ENCODE measurements around the gene ZNF175. TPM values are rescaled to one million over a fixed set of nuclear protein-coding genes. Genes with fewer than 3 reads are reported as not detected.

ZNF175 gene
- total RNA-seq, 2 experiments from 2014 or later = 8.4 to 9.7 TPM

DNA sequence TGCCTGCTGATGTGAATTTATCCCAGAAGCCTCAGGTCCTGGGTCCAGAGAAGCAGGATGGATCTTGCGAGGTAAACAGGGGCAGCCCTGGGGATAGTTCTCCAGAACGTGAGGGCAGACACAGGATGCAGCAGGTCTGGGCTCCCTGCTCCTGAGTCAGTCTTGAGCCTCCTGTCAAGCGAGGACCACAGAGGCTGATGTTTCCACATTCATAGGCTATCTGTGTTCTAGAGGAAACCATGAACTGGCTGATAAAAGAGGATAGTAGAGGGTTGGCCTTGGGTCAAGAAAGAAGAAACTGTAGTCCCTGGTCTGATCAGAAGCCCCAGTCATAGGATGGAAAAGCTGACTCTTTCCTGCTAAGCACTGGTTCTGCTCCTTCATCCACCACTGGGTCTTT lies 2.2 kb downstream of the ZNF175 start:
- Mint-ChIP-seq H3K9me3 (ENCODE audit: insufficient read depth) (no peaks in the 10 kb centered on the region), H3K4me1 (ENCODE audit: low read depth) (peaks cover 25% of the 10 kb centered on the region), H3K4me3 (no peak overlapping the region), H3K36me3 (ENCODE audit: low read depth) (peaks cover 32% of the 10 kb centered on the region), H3K27ac (no peak overlapping the region), H3K27me3 (ENCODE audit: low read depth) (peaks cover 2% of the 10 kb centered on the region)
- ATAC-seq = no peak
- POLR2A ChIA-PET = no interaction called here
- no peak for DNase-seq
- CTCF ChIA-PET = interaction anchor here (1.2 kb wide), 1 partner anchor 58 kb away, joined by 3 read pairs; no protein-coding TSS in a partner anchor

DNA sequence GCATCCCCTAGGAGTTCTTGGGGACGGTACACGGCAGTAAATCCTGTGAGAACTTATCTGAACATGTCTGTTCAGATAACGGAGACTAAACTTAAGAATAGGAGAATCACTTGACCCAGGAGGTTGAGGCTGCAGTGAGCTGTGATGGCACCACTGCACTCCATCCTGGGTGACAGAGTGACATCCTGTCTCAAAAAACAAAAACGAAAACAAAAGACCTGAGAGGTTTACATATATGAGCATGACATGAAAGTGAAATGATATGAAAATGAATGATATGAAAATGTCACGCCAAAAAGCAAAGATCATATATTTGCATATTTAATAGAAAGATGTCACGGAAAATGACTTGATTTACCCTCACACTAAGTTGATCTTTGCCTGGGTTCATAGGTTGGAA lies 5.8 kb downstream of the ZNF175 start:
- no peak for ATAC-seq
- POLR2A ChIA-PET = no interaction called here
- DNase-seq = no peak
- peaks cover 48% of the 10 kb centered on the region for H3K36me3 Mint-ChIP-seq (ENCODE audit: low read depth)
- no peaks in the 10 kb centered on the region for H3K9me3 Mint-ChIP-seq (ENCODE audit: insufficient read depth)
- H3K4me1 Mint-ChIP-seq (ENCODE audit: low read depth) = peaks cover 9% of the 10 kb centered on the region
- no peaks in the 10 kb centered on the region for H3K27me3 Mint-ChIP-seq (ENCODE audit: low read depth)
- no peak overlapping the region for H3K4me3 Mint-ChIP-seq
- H3K27ac Mint-ChIP-seq = no peak overlapping the region
- CTCF ChIA-PET = interaction anchor here (0.7 kb wide), 1 partner anchor 10 kb away, joined by 3 read pairs; no protein-coding TSS in a partner anchor

DNA sequence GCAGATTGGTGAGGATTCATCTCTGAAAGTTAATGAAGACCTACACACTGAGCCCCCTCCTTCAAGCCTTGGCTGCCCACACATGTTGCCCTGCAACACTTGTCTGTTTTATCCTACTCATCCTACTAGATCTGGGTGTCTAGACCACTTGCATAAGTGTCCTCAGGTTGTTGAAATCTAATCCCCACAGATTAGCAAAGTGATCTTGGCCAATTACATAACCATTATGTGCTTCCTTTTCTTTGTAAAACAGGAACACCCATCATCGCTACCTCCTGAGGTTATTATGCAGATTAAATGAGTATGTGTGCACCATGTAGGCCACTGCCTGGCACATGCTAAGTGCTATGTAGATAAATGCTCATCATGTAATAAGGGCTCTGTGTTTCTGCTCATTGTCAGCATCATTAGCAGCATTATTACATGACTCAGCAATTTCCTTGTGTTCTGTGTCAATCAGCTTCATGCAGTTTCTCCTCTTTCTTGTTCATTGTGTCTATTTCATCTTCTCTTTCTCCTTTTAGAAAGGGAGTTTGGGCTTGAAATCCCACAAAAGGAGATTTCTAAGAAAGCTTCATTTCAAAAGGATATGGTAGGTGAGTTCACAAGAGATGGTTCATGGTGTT lies 15.1 kb downstream of the ZNF175 start:
- no peak overlapping the region for H3K27ac Mint-ChIP-seq
- H3K36me3 Mint-ChIP-seq (ENCODE audit: low read depth) = peaks cover 71% of the 10 kb centered on the region
- ChIA-PET POLR2A (no interaction called here), CTCF (interaction anchor here (0.6 kb wide), 1 partner anchor 9 kb away, joined by 3 read pairs; no protein-coding TSS in a partner anchor)
- no peaks in the 10 kb centered on the region for H3K27me3 Mint-ChIP-seq (ENCODE audit: low read depth)
- H3K9me3 Mint-ChIP-seq (ENCODE audit: insufficient read depth) = peaks cover 53% of the 10 kb centered on the region
- DNase-seq (no peak), ATAC-seq (no peak)
- no peak overlapping the region for H3K4me3 Mint-ChIP-seq
- H3K4me1 Mint-ChIP-seq (ENCODE audit: low read depth) = no peaks in the 10 kb centered on the region

DNA sequence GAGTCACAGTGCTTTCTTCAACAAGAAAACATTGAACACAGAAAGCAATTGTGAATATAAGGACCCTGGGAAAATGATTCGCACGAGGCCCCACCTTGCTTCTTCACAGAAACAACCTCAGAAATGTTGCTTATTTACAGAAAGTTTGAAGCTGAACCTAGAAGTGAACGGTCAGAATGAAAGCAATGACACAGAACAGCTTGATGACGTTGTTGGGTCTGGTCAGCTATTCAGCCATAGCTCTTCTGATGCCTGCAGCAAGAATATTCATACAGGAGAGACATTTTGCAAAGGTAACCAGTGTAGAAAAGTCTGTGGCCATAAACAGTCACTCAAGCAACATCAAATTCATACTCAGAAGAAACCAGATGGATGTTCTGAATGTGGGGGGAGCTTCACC lies 15.7 kb downstream of the ZNF175 start:
- no peaks in the 10 kb centered on the region for H3K27me3 Mint-ChIP-seq (ENCODE audit: low read depth)
- POLR2A ChIA-PET = no interaction called here
- ATAC-seq = no peak
- CTCF ChIA-PET = interaction anchor here (0.6 kb wide), 1 partner anchor 9 kb away, joined by 3 read pairs; no protein-coding TSS in a partner anchor
- H3K27ac Mint-ChIP-seq = no peak overlapping the region
- H3K4me1 Mint-ChIP-seq (ENCODE audit: low read depth) = no peaks in the 10 kb centered on the region
- H3K36me3 Mint-ChIP-seq (ENCODE audit: low read depth) = peaks cover 65% of the 10 kb centered on the region
- DNase-seq = no peak
- peaks cover 53% of the 10 kb centered on the region for H3K9me3 Mint-ChIP-seq (ENCODE audit: insufficient read depth)
- no peak overlapping the region for H3K4me3 Mint-ChIP-seq

DNA sequence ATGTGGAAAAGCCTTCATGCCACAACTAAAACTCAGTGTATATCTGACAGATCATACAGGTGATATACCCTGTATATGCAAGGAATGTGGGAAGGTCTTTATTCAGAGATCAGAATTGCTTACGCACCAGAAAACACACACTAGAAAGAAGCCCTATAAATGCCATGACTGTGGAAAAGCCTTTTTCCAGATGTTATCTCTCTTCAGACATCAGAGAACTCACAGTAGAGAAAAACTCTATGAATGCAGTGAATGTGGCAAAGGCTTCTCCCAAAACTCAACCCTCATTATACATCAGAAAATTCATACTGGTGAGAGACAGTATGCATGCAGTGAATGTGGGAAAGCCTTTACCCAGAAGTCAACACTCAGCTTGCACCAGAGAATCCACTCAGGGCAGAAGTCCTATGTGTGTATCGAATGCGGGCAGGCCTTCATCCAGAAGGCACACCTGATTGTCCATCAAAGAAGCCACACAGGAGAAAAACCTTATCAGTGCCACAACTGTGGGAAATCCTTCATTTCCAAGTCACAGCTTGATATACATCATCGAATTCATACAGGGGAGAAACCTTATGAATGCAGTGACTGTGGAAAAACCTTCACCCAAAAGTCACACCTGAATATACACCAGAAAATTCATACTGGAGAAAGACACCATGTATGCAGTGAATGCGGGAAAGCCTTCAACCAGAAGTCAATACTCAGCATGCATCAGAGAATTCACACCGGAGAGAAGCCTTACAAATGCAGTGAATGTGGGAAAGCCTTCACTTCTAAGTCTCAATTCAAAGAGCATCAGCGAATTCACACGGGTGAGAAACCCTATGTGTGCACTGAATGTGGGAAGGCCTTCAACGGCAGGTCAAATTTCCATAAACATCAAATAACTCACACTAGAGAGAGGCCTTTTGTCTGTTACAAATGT lies 16.4 kb downstream of the ZNF175 start:
- Mint-ChIP-seq H3K36me3 (ENCODE audit: low read depth) (peaks cover 60% of the 10 kb centered on the region), H3K4me1 (ENCODE audit: low read depth) (no peaks in the 10 kb centered on the region), H3K27ac (no peak overlapping the region), H3K9me3 (ENCODE audit: insufficient read depth) (peaks cover 53% of the 10 kb centered on the region), H3K4me3 (no peak overlapping the region), H3K27me3 (ENCODE audit: low read depth) (no peaks in the 10 kb centered on the region)
- DNase-seq = no peak
- CTCF ChIA-PET = no interaction called here
- POLR2A ChIA-PET = no interaction called here
- no peak for ATAC-seq

DNA sequence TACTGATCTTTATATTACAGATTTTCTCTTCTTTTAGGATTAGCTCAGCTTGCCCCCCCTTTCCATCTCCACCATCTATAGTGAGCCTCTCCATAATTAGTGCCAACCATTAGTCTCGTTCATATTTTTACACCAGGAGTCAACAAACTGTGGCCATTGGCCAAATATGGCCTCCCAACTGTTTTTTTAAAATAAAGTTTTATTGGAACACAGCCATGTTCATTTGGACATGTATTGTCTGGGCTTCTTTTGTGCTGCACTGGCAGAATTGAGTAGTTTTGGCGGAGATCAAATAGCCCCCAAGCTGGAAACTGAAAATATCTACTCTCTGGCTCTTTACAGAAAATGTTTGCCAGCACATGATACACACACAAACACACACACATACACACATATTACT lies 18.4 kb downstream of the ZNF175 start:
- ChIA-PET CTCF (no interaction called here), POLR2A (no interaction called here)
- H3K27me3 Mint-ChIP-seq (ENCODE audit: low read depth) = no peaks in the 10 kb centered on the region
- no peak overlapping the region for H3K4me3 Mint-ChIP-seq
- peaks cover 14% of the 10 kb centered on the region for H3K4me1 Mint-ChIP-seq (ENCODE audit: low read depth)
- no peak overlapping the region for H3K27ac Mint-ChIP-seq
- ATAC-seq (no peak), DNase-seq (no peak)
- peaks cover 41% of the 10 kb centered on the region for H3K9me3 Mint-ChIP-seq (ENCODE audit: insufficient read depth)
- peaks cover 41% of the 10 kb centered on the region for H3K36me3 Mint-ChIP-seq (ENCODE audit: low read depth)

DNA sequence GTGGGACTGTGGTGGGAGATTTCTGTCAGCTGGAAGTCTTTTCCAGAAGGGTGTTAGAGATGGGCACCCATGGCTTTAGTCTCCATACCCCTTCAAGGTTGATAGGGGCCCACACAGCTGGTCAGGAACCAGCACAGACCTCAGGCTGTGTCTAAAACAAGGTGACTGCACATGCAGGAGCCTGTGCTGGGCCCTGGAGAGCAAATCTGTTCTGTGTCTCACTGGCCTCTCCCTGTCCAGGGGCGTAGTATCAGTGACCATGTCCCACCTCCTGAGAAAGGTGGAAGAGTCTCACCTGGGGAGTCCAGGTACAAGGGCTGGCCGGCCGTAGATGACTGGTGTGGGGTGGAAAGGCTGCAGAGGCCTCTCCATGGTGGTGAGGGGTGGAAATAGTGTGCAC lies 19.4 kb downstream of the ZNF175 start:
- H3K36me3 Mint-ChIP-seq (ENCODE audit: low read depth) = peaks cover 38% of the 10 kb centered on the region
- ChIA-PET POLR2A (no interaction called here), CTCF (no interaction called here)
- ATAC-seq (no peak), DNase-seq (no peak)
- no peaks in the 10 kb centered on the region for H3K27me3 Mint-ChIP-seq (ENCODE audit: low read depth)
- peaks cover 17% of the 10 kb centered on the region for H3K4me1 Mint-ChIP-seq (ENCODE audit: low read depth)
- H3K9me3 Mint-ChIP-seq (ENCODE audit: insufficient read depth) = peaks cover 33% of the 10 kb centered on the region
- no peak overlapping the region for H3K4me3 Mint-ChIP-seq
- H3K27ac Mint-ChIP-seq = no peak overlapping the region

DNA sequence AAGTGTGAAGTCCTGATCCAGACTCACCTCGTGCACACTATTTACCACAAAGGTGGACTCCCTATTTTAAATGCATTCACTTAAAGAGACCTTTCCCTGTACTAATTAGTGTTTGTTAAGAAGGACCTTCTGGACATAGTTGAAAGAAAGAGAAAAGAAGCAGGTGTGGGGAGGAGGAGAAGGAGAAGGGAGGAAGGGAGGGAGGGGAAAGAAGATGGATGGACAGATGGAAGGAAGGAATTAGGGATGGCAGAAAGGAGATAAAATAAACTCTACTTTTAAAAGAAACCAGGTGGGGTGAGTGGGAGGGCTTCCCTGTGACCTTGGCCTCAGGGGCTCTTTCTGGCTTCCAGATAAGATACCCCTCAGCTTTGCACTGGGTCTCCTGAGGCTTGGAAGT lies 21.4 kb downstream of the ZNF175 start:
- no peak for ATAC-seq
- ChIA-PET POLR2A (no interaction called here), CTCF (interaction anchor here (1.0 to 1.1 kb wide), 2 partner anchors 64 to 120 kb away, joined by 3 read pairs; no protein-coding TSS in a partner anchor)
- H3K36me3 Mint-ChIP-seq (ENCODE audit: low read depth) = peaks cover 17% of the 10 kb centered on the region
- no peak overlapping the region for H3K4me3 Mint-ChIP-seq
- H3K4me1 Mint-ChIP-seq (ENCODE audit: low read depth) = peaks cover 17% of the 10 kb centered on the region
- no peak overlapping the region for H3K27ac Mint-ChIP-seq
- DNase-seq = no peak
- peaks cover 18% of the 10 kb centered on the region for H3K9me3 Mint-ChIP-seq (ENCODE audit: insufficient read depth)
- H3K27me3 Mint-ChIP-seq (ENCODE audit: low read depth) = no peaks in the 10 kb centered on the region

DNA sequence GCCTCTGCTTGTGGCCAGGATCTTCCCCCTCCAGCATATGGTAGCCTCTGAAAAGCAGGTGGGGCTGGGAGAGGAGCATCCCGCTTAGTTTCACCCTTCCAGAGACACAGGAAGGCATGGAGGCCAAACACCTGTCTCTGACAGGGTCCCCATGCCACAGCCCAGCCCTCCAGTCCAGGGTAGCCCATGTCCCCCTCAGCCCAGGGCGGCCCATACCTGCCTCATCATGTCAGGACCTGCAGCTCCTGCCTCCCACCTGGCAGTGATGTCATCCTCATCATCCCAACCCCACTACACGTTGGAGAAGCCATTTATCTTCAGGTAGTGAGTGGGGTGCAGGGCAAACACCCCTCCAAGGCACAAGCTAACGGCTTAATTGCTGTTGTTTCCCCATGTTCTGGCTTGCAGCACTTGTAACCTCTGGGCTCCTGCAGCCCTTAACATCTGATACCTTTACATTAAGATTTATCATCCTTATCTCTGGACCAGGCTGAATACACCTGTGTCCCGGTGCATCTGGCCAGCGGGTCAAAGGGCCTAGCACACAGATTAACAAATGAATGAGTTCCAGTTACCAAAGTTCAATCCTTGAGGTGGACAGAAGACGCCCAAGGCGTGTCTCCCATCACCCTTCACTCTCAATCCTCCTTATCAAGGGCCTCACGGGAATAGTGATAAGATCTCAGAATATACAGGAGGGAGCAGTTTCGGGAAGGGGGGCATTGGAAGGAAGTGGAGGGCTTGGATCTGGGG lies 22.2 kb downstream of the ZNF175 start:
- no peaks in the 10 kb centered on the region for H3K27me3 Mint-ChIP-seq (ENCODE audit: low read depth)
- DNase-seq = no peak
- peaks cover 11% of the 10 kb centered on the region for H3K36me3 Mint-ChIP-seq (ENCODE audit: low read depth)
- peaks cover 17% of the 10 kb centered on the region for H3K4me1 Mint-ChIP-seq (ENCODE audit: low read depth)
- peak overlapping the region; percentile 51 for H3K27ac Mint-ChIP-seq
- H3K9me3 Mint-ChIP-seq (ENCODE audit: insufficient read depth) = peaks cover 10% of the 10 kb centered on the region
- CTCF ChIA-PET = interaction anchor here (1.0 to 1.1 kb wide), 2 partner anchors 64 to 121 kb away, joined by 3 read pairs; no protein-coding TSS in a partner anchor
- POLR2A ChIA-PET = no interaction called here
- peak overlapping the region; percentile 82 for H3K4me3 Mint-ChIP-seq
- ATAC-seq = no peak

DNA sequence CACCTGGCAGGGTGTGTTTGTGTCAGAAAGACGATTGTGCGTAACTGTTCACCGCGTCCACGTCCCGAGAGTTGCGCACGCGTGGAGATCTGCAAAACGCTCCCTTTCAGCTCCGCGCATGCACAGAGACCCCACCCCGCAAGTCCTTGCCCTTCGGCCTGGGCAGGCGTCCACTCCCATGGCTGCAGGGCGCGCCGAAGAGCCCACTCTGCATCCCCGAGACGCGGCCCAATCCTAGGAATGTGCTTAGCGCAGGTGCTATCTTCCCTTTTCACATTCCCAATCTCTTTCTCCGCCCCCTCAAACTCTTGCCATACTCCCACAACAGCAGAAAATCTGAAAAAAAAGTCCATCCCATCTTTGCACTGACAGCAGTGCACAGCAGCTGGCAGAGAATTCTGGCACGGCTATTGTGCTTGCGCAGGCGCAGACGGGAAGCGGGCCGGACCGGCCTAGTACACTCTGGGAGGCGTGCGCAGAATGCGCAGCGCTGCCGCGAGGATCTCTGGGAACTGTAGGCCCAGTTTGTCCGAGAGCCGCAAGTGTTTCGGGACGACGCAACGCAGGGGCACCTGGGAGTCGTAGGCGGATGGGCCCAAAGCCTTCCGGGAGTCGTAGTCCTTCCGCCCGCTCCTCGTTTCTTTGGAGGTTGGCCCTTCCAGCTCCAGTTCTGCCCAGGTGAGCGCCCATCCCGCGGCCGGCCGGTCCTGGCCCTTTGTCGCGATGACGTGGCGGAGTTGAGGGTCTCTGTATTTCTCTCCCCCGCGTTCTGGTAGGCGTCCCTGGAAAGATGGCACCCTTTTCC lies 23.1 kb downstream of the ZNF175 start:
- H3K27ac Mint-ChIP-seq = peak overlapping the region; percentile 51
- H3K4me3 Mint-ChIP-seq = peak overlapping the region; percentile 82
- POLR2A ChIA-PET = no interaction called here
- H3K9me3 Mint-ChIP-seq (ENCODE audit: insufficient read depth) = peaks cover 5% of the 10 kb centered on the region
- peak; percentile 100 for ATAC-seq
- DNase-seq = peak; percentile 98
- CTCF ChIA-PET = interaction anchor here (1.1 kb wide), 1 partner anchor 63 kb away, joined by 3 read pairs; no protein-coding TSS in a partner anchor
- peaks cover 11% of the 10 kb centered on the region for H3K36me3 Mint-ChIP-seq (ENCODE audit: low read depth)
- no peaks in the 10 kb centered on the region for H3K27me3 Mint-ChIP-seq (ENCODE audit: low read depth)
- H3K4me1 Mint-ChIP-seq (ENCODE audit: low read depth) = peaks cover 17% of the 10 kb centered on the region

DNA sequence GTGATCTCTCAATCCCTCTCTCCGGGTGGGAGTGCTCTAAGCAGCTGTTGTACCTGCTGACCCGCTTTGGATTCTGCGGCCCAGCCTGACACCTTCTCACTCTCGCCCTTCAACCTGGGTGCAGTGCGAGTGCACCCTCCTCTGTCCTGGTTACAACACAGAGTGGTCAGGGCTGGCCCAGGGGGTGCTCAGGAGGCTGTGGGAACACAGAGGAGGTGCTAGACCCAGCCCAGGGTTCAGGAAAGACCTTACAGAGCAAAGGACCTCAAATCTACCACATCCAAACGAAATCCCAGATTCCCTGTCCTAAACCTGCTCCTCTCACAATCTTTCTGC lies 23.7 kb downstream of the ZNF175 start:
- peaks cover under 1% of the 10 kb centered on the region for H3K9me3 Mint-ChIP-seq (ENCODE audit: insufficient read depth)
- H3K27ac Mint-ChIP-seq = peak overlapping the region; percentile 51
- ATAC-seq (peak; percentile 10), DNase-seq (no peak)
- peaks cover 17% of the 10 kb centered on the region for H3K4me1 Mint-ChIP-seq (ENCODE audit: low read depth)
- H3K4me3 Mint-ChIP-seq = peak overlapping the region; percentile 82
- peaks cover 6% of the 10 kb centered on the region for H3K36me3 Mint-ChIP-seq (ENCODE audit: low read depth)
- POLR2A ChIA-PET = no interaction called here
- CTCF ChIA-PET = no interaction called here
- H3K27me3 Mint-ChIP-seq (ENCODE audit: low read depth) = no peaks in the 10 kb centered on the region

Data from activated CD8-positive, alpha-beta T cell treated with anti-CD3 and anti-CD28 coated beads, Interleukin-2, amount 10 ng/mL, durations not matched to agents 7 days and 5 days (primary cell).